HepG2 (cell line): ENCODE measurements around the gene TUNAR. TPM values are rescaled to one million over a fixed set of nuclear protein-coding genes. Genes with fewer than 3 reads are reported as not detected.

Experiments
- ATAC-seq: fragments of 200-7000 bp; cut with Tn5 transposase; 3 replicates; pipeline ENCODE4 v1.9.1; 2020; ENCODE audit warnings: mild to moderate bottlenecking, moderate library complexity
- BruUV-seq: library from RNA; stranded (reverse); fragments of 400-500 nt; replicated peaks from 2 replicates; lab custom pipeline; 2021; lab: Mats Ljungman, UMichigan
- CTCF ChIA-PET: fragments of 300-600 bp; formaldehyde crosslinking; extraction: SDS; loops from one replicate; lab custom pipeline; 2021; ENCODE audit warnings: low total read pairs, inconsistent platforms, low intra/inter-chr PET ratio; lab: Yijun Ruan, JAX
- POLR2A ChIA-PET: fragments of 350-600 bp; sonication (Branson Sonifier 250); formaldehyde crosslinking; loops from one replicate; lab custom pipeline; 2020; ENCODE audit warnings: antibody characterized with exemption, inconsistent platforms; lab: Yijun Ruan, JAX
- DNase-seq: peaks from one replicate; pipeline ENCODE4 v3.0.0-alpha.2; 2015; ENCODE audit warnings: low spot score
- FAIRE-seq: peaks from 3 replicates; lab custom pipeline; 2011; peaks lifted over from hg19 to GRCh38; lab: Jason Lieb, UNC
- H2AFZ ChIP-seq: one replicate; pipeline ENCODE4 v1.6.1; 2011; ENCODE audit warnings: low read length, inconsistent platforms
- H3K27ac ChIP-seq: fragments of 300-600 bp; 3 replicates; pipeline ENCODE4 v1.8.0; 2011; ENCODE audit warnings: mixed run types, mild to moderate bottlenecking, mixed read lengths, low read length, inconsistent platforms; ENCODE audit not compliant: insufficient read depth; ENCODE audit errors: extremely low read length
- H3K27me3 ChIP-seq, 2 experiments: fragments of 200-600 bp in 1 of 2; 2 replicates in 1 of 2; 3 replicates in 1 of 2; pipeline versions ENCODE4 v1.6.0 to v1.8.0; 2011; ENCODE audit warnings: low read length in 2 of 2, mild to moderate bottlenecking in 2 of 2, moderate library complexity in 2 of 2, inconsistent platforms in 1 of 2; ENCODE audit not compliant: insufficient read depth in 2 of 2, control insufficient read depth in 1 of 2
- H3K36me3 ChIP-seq, 2 experiments: fragments of 200-600 bp in 1 of 2; replicated peaks in 1 of 2; 2 replicates in 1 of 2; 3 replicates in 1 of 2; pipeline versions ENCODE4 v1.5.1 to v1.8.0; 2011; ENCODE audit warnings: low read length in 2 of 2, inconsistent platforms in 1 of 2; ENCODE audit not compliant: insufficient read depth in 2 of 2, control insufficient read depth in 1 of 2
- H3K4me1 ChIP-seq: 2 replicates; pipeline ENCODE4 v1.5.1; 2012; ENCODE audit warnings: low read length, inconsistent platforms; ENCODE audit not compliant: insufficient read depth
- H3K4me2 ChIP-seq: 2 replicates; pipeline ENCODE4 v1.6.0; 2011; ENCODE audit warnings: low read depth, low read length, inconsistent platforms
- H3K4me3 ChIP-seq, 3 experiments: fragments of 200-600 bp in 1 of 3; sonication (generic), shearing (Covaris generic) in 1 of 3; replicated peaks in 1 of 3; 2 replicates each; pipeline ENCODE4 v1.5.1; 2011 to 2016; ENCODE audit warnings: low read length in 3 of 3, inconsistent platforms in 2 of 3, low read depth in 2 of 3, mild to moderate bottlenecking in 2 of 3, control low read depth in 1 of 3, mixed read lengths in 1 of 3; ENCODE audit not compliant: insufficient read depth in 1 of 3
- H3K79me2 ChIP-seq: one replicate; pipeline ENCODE4 v1.6.1; 2011; ENCODE audit warnings: low read length, inconsistent platforms; ENCODE audit not compliant: insufficient read depth
- H3K9ac ChIP-seq: 2 replicates; pipeline ENCODE4 v1.6.0; 2011; ENCODE audit warnings: mild to moderate bottlenecking, low read depth, low read length, inconsistent platforms; ENCODE audit not compliant: insufficient read depth
- H3K9me3 ChIP-seq: 2 replicates; pipeline ENCODE4 v1.5.1; 2012; ENCODE audit warnings: mild to moderate bottlenecking, low read length
- H4K20me1 ChIP-seq: 2 replicates; pipeline ENCODE4 v1.6.0; 2011; ENCODE audit warnings: inconsistent platforms, mild to moderate bottlenecking, low read length, moderate library complexity; ENCODE audit not compliant: insufficient read depth
- ERF ChIP-seq: IDR thresholded peaks from 2 replicates; pipeline ENCODE4 v1.6.1; 2018; ENCODE audit warnings: missing biosample characterization, missing genetic modification reagents
- HIVEP1 ChIP-seq: sonication (generic); formaldehyde crosslinking; IDR thresholded peaks from 2 replicates; pipeline ENCODE4 v1.4.0; 2020; ENCODE audit warnings: mild to moderate bottlenecking, missing genetic modification reagents
- KDM3A ChIP-seq: IDR thresholded peaks from 2 replicates; pipeline ENCODE4 v1.6.1; 2018; ENCODE audit warnings: low read depth, missing compliant biosample characterization
- KDM5A ChIP-seq: fragments of 200-600 bp; sonication (generic); IDR thresholded peaks from 2 replicates; pipeline ENCODE4 v1.7.0; 2018; ENCODE audit warnings: antibody characterized with exemption, mild to moderate bottlenecking, low read length, borderline replicate concordance
- MEIS2 ChIP-seq: sonication (generic); formaldehyde crosslinking; IDR thresholded peaks from 2 replicates; pipeline ENCODE4 v1.9.0; 2021; ENCODE audit warnings: mild to moderate bottlenecking, missing genetic modification reagents
- MIER2 ChIP-seq: IDR thresholded peaks from 2 replicates; pipeline ENCODE4 v1.6.1; 2016; ENCODE audit warnings: missing biosample characterization, missing genetic modification reagents
- MYC ChIP-seq: sonication (generic); formaldehyde crosslinking; IDR thresholded peaks from 2 replicates; pipeline ENCODE4 v1.9.0; 2021; ENCODE audit warnings: missing genetic modification reagents, borderline replicate concordance
- NFRKB ChIP-seq: fragments of 450-650 bp; IDR thresholded peaks from 2 replicates; pipeline ENCODE4 v1.6.1; 2017
- POLR2G ChIP-seq: fragments of 200-400 bp; formaldehyde crosslinking; IDR thresholded peaks from 2 replicates; pipeline ENCODE4 v1.6.1; 2018; ENCODE audit warnings: mild to moderate bottlenecking, low read depth, low read length, moderate library complexity
- RFXAP ChIP-seq: sonication (generic); formaldehyde crosslinking; IDR thresholded peaks from 2 replicates; pipeline ENCODE4 v1.4.0; 2020; ENCODE audit warnings: missing genetic modification reagents, borderline replicate concordance
- SAP130 ChIP-seq: IDR thresholded peaks from 2 replicates; pipeline ENCODE4 v1.6.1; 2016; ENCODE audit warnings: low read depth
- SATB2 ChIP-seq: sonication (generic); formaldehyde crosslinking; IDR thresholded peaks from 2 replicates; pipeline ENCODE4 v1.5.0; 2020; ENCODE audit warnings: missing genetic modification reagents
- SOX13 ChIP-seq, 3 experiments: fragments of 450-650 bp in 1 of 3; sonication (generic) in 1 of 3; formaldehyde crosslinking in 1 of 3; IDR thresholded peaks in 2 of 3; conservative IDR thresholded peaks in 1 of 3; 2 replicates each; pipeline versions ENCODE4 v1.5.0 to v1.6.1; 2016 to 2020; ENCODE audit warnings: antibody characterized with exemption in 1 of 3, mild to moderate bottlenecking in 1 of 3, missing compliant biosample characterization in 1 of 3, missing genetic modification reagents in 1 of 3, moderate library complexity in 1 of 3
- ZKSCAN5 ChIP-seq: sonication (generic); formaldehyde crosslinking; IDR thresholded peaks from 2 replicates; pipeline ENCODE4 v1.5.1; 2020; ENCODE audit warnings: mild to moderate bottlenecking, missing genetic modification reagents
- ZKSCAN8 ChIP-seq: IDR thresholded peaks from 2 replicates; pipeline ENCODE4 v1.6.1; 2016; ENCODE audit warnings: borderline replicate concordance, missing genetic modification reagents, missing compliant biosample characterization
- ZNF260 ChIP-seq: sonication (generic); formaldehyde crosslinking; IDR thresholded peaks from 2 replicates; pipeline ENCODE4 v1.4.0; 2020; ENCODE audit warnings: missing genetic modification reagents, low read depth, mild to moderate bottlenecking, borderline replicate concordance
- ZNF569 ChIP-seq: sonication (generic); formaldehyde crosslinking; IDR thresholded peaks from 2 replicates; pipeline ENCODE4 v1.5.0; 2020; ENCODE audit warnings: mild to moderate bottlenecking, missing genetic modification reagents, moderate library complexity, borderline replicate concordance
- ZNF644 ChIP-seq: IDR thresholded peaks from 2 replicates; pipeline ENCODE4 v1.6.1; 2016; ENCODE audit warnings: low read depth
- ZNF891 ChIP-seq: sonication (generic); formaldehyde crosslinking; IDR thresholded peaks from 2 replicates; pipeline ENCODE4 v1.5.0; 2020; ENCODE audit warnings: mild to moderate bottlenecking, missing genetic modification reagents
- WGBS: methylation state at CpG from one replicate; pipeline ENCODE4 v1.1.6; 2017; ENCODE audit warnings: low lambda C conversion rate; 5-methylcytosine and 5-hydroxymethylcytosine counted together
- in situ Hi-C: cut with HindIII; loops from 2 replicates; pipeline ENCODE4 v1.10.0; 2017; ENCODE audit warnings: low pct_unique_long_range_greater_than_20kb; ENCODE audit not compliant: extremely low pct_ligation_motif_present
- intact Hi-C: fragments of 100-400 bp; cut with micrococcal nuclease; formaldehyde crosslinking; loops from one replicate; pipeline ENCODE4 v1.10.0; 2022; ENCODE audit not compliant: unreplicated experiment
- polyA plus RNA-seq, 8 experiments: library from polyadenylated mRNA; depleted of rRNA in 3 of 8; stranded (reverse) in 7 of 8; unstranded in 1 of 8; fragments of >200 nt; fragmentation: Illumina TruSeq in 4 of 8; extraction: Trizol in 4 of 8; gene quantifications; 2 replicates each; pipeline versions ENCODE4 v1.2.1 to v1.2.3, GENCODE V29; 2011 to 2016; ENCODE audit warnings: low read depth in 4 of 8, missing spikeins in 1 of 8, mixed read lengths in 1 of 8; ENCODE audit not compliant: insufficient read depth in 1 of 8
- total RNA-seq, 5 experiments: library from RNA; depleted of rRNA; stranded (reverse); fragments of >200 nt; fragmentation: Illumina TruSeq; extraction: Trizol; gene quantifications; 2 replicates each; pipeline ENCODE4 v1.2.3, GENCODE V29; 2016; ENCODE audit warnings: low read depth in 1 of 5
- TF ChIP-seq, protein P1 (sequence below): sonication (generic); formaldehyde crosslinking; IDR thresholded peaks from 2 replicates; pipeline ENCODE4 v1.8.0; 2022; ENCODE audit warnings: mild to moderate bottlenecking, missing genetic modification reagents, moderate library complexity
- TF ChIP-seq, protein P2 (sequence below): sonication (generic); formaldehyde crosslinking; IDR thresholded peaks from 2 replicates; pipeline ENCODE4 v1.4.0; 2020; ENCODE audit warnings: low read depth, mild to moderate bottlenecking, missing genetic modification reagents
- TF ChIP-seq, protein P3 (sequence below): IDR thresholded peaks from 2 replicates; pipeline ENCODE4 v1.6.1; 2016; ENCODE audit warnings: mild to moderate bottlenecking, missing biosample characterization, missing genetic modification reagents
- TF ChIP-seq, protein P4 (sequence below): sonication (generic); formaldehyde crosslinking; IDR thresholded peaks from 2 replicates; pipeline ENCODE4 v1.4.0; 2020; ENCODE audit warnings: missing genetic modification reagents

Gene TUNAR
- total and polyA plus RNA-seq, 2 of the 13 experiments (the other 11 are each of a cell fraction or from before 2014, with no cell fraction given) = not detected

DNA sequence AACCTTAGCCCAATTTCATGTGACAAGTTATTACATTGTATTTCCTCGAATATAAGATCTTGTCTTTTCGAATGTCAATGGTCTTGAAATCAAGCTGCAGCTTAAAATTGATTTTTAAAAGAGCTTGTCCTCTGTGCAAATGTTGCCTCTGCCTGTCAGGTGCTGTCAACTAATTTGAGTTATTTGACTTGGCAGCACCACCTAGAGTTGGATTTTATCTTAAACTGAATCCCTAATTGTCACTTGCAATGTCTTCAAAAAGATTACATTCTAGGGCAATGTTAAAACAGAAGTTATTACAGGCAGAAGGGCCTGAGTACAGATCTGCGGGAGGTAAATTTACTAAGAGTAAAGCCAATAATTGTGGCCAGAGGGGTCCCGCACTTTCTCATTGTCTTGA is 26.2 kb upstream of the TUNAR start:
- BruUV-seq = no TSS peak
- no peak for FAIRE-seq
- in situ Hi-C loops = no loop called here

DNA sequence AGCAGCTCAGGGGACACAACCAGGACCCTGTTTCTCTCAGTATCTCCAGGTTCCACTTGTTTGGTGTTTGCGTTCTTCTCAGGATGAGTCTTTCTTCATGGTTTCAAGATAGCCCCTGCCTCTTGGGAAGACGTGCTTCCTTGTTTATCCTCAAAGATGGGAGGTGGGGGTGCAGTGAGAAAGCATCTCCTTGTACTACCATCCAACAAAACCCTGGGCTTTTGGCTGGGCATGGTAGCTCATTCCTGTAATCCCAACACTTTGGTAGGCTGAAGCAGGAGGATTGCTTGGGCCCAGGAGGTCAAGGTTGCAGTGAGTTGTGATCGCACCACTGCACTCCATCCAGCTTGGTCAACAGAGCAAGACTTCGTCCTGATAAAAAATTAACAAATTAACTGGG is 21.0 kb upstream of the TUNAR start:
- Histone ChIP-seq H3K79me2 (no peaks in the 10 kb centered on the region), H3K9ac (no peak overlapping the region), H3K36me3 (no peaks in the 10 kb centered on the region), H2AFZ (no peak overlapping the region), H3K27me3 (no peaks in the 10 kb centered on the region; a peak in 1 of 5 replicates), H3K9me3 (no peaks in the 10 kb centered on the region), H3K4me1 (no peaks in the 10 kb centered on the region), H3K4me3 (no peak overlapping the region), H3K4me2 (no peak overlapping the region), H3K27ac (no peak overlapping the region), H4K20me1 (no peaks in the 10 kb centered on the region)
- no peak for DNase-seq
- intact Hi-C loops (no loop called here), in situ Hi-C loops (no loop called here)
- ATAC-seq = no peak
- POLR2A ChIA-PET = no interaction called here
- CTCF ChIA-PET = no interaction called here
- WGBS = 0% methylated on average over 3 of the region's 4 CpGs
- FAIRE-seq = no peak
- no TSS peak for BruUV-seq
- TF ChIP-seq, protein P1, sequence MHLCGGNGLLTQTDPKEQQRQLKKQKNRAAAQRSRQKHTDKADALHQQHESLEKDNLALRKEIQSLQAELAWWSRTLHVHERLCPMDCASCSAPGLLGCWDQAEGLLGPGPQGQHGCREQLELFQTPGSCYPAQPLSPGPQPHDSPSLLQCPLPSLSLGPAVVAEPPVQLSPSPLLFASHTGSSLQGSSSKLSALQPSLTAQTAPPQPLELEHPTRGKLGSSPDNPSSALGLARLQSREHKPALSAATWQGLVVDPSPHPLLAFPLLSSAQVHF (CRISPR knock-in tag) = no peak
- no peak for TF ChIP-seq KDM5A
- no peak for TF ChIP-seq SOX13 (IDR thresholded peaks at IDR 0.05)
- no peak for TF ChIP-seq SOX13 (CRISPR knock-in tag; conservative IDR thresholded peaks at IDR 0.05 in 1 of 2, IDR thresholded peaks at IDR 0.05 in 1 of 2)
- TF ChIP-seq, protein P2, sequence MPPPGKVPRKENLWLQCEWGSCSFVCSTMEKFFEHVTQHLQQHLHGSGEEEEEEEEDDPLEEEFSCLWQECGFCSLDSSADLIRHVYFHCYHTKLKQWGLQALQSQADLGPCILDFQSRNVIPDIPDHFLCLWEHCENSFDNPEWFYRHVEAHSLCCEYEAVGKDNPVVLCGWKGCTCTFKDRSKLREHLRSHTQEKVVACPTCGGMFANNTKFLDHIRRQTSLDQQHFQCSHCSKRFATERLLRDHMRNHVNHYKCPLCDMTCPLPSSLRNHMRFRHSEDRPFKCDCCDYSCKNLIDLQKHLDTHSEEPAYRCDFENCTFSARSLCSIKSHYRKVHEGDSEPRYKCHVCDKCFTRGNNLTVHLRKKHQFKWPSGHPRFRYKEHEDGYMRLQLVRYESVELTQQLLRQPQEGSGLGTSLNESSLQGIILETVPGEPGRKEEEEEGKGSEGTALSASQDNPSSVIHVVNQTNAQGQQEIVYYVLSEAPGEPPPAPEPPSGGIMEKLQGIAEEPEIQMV (CRISPR knock-in tag) = no peak
- TF ChIP-seq ZNF891 (CRISPR knock-in tag) = no peak
- TF ChIP-seq HIVEP1 (CRISPR knock-in tag) = no peak
- no peak for TF ChIP-seq ZKSCAN8 (CRISPR knock-in tag)
- TF ChIP-seq ERF = no peak
- TF ChIP-seq MIER2 (CRISPR knock-in tag) = no peak
- TF ChIP-seq MEIS2 (CRISPR knock-in tag) = no peak

More for the DNA sequence above, 26.2 kb upstream of the TUNAR start:
- ATAC-seq = no peak
- WGBS = 2% methylated on average over 4 of the region's 4 CpGs
- H3K36me3 ChIP-seq = no peaks in the 10 kb centered on the region
- H3K4me1 ChIP-seq = no peaks in the 10 kb centered on the region
- POLR2A ChIA-PET = no interaction called here
- H3K27ac ChIP-seq = no peak overlapping the region
- H4K20me1 ChIP-seq = no peaks in the 10 kb centered on the region
- intact Hi-C loops = no loop called here
- DNase-seq = no peak
- TF ChIP-seq ZNF569 (CRISPR knock-in tag) (no peak), NFRKB (no peak), SATB2 (CRISPR knock-in tag) (no peak), RFXAP (CRISPR knock-in tag) (no peak), SAP130 (no peak), ZKSCAN5 (CRISPR knock-in tag) (no peak), POLR2G (no peak), ZNF260 (CRISPR knock-in tag) (no peak), MYC (no peak), KDM3A (CRISPR knock-in tag) (no peak), ZNF644 (no peak)
- TF ChIP-seq, protein P3, sequence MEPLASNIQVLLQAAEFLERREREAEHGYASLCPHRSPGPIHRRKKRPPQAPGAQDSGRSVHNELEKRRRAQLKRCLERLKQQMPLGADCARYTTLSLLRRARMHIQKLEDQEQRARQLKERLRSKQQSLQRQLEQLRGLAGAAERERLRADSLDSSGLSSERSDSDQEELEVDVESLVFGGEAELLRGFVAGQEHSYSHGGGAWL (CRISPR knock-in tag) = no peak
- TF ChIP-seq, protein P4, sequence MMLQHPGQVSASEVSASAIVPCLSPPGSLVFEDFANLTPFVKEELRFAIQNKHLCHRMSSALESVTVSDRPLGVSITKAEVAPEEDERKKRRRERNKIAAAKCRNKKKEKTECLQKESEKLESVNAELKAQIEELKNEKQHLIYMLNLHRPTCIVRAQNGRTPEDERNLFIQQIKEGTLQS (CRISPR knock-in tag) = no peak
- no peaks in the 10 kb centered on the region for H3K9me3 ChIP-seq
- H3K4me2 ChIP-seq = no peak overlapping the region
- no peaks in the 10 kb centered on the region for H3K27me3 ChIP-seq
- CTCF ChIA-PET = no interaction called here
- no peak overlapping the region for H3K9ac ChIP-seq
- H2AFZ ChIP-seq = no peak overlapping the region
- no peaks in the 10 kb centered on the region for H3K79me2 ChIP-seq
- H3K4me3 ChIP-seq = no peak overlapping the region
